Measurements from ENCODE around the gene FCHSD2. TPM values are rescaled to one million over a fixed set of nuclear protein-coding genes. Genes with fewer than 3 reads are reported as not detected.

FCHSD2 gene
- total RNA-seq, 6 experiments from 2014 or later, result 10.8 to 25.9 (median 17.8) TPM

- intact Hi-C loops (cut with DNase I), result no loop called here
- DNase-seq, result no peak
- 92% methylated on average over 4 of the region's 5 CpGs for WGBS (ENCODE audit: insufficient coverage, low coverage, low lambda C conversion rate, missing lambda C conversion rate)
- H3K27me3 ChIP-seq, result no peaks in the 10 kb centered on the region
- peaks cover 0 to 6% (median 2%) of the 10 kb centered on the region in 4 donors for H3K9me3 ChIP-seq
- TF ChIP-seq CTCF (IDR thresholded peaks at IDR 0.05) (no peak), POLR2A (IDR thresholded peaks at IDR 0.05) (no peak)
- no peak for ATAC-seq
- H3K27ac ChIP-seq, result no peak overlapping the region
- no peaks in the 10 kb centered on the region for H3K4me1 ChIP-seq
- no peak overlapping the region for H3K4me3 ChIP-seq
- H3K36me3 ChIP-seq, result no peaks in the 10 kb centered on the region
Measured at GRCh38 chr11:73024639-73025038, 117.5 kb downstream of the FCHSD2 start.

GRCh38 chr11:73019996-73020395, 122.1 kb downstream of the FCHSD2 start:
- no peak for ATAC-seq
- intact Hi-C loops (cut with DNase I), result no loop called here
- peaks cover 0 to 10% (median 0%) of the 10 kb centered on the region in 4 donors for H3K4me1 ChIP-seq
- TF ChIP-seq CTCF (IDR thresholded peaks at IDR 0.05) (no peak), POLR2A (IDR thresholded peaks at IDR 0.05) (no peak)
- no peaks in the 10 kb centered on the region for H3K36me3 ChIP-seq
- H3K27ac ChIP-seq, result no peak overlapping the region
- WGBS (ENCODE audit: insufficient coverage, low coverage, low lambda C conversion rate, missing lambda C conversion rate), result 82% methylated on average over 1 of the region's 1 CpG
- H3K27me3 ChIP-seq, result no peaks in the 10 kb centered on the region
- no peak for DNase-seq
- peaks cover 0 to 6% (median 0%) of the 10 kb centered on the region in 4 donors for H3K9me3 ChIP-seq
- H3K4me3 ChIP-seq, result no peak overlapping the region

GRCh38 chr11:73019449-73019848, 122.7 kb downstream of the FCHSD2 start:
- DNase-seq, result no peak
- Histone ChIP-seq H3K27me3 (no peaks in the 10 kb centered on the region), H3K4me3 (no peak overlapping the region), H3K36me3 (no peaks in the 10 kb centered on the region), H3K27ac (no peak overlapping the region), H3K4me1 (peaks cover 0 to 10% (median 0%) of the 10 kb centered on the region in 4 donors), H3K9me3 (peaks cover 0 to 4% (median 0%) of the 10 kb centered on the region in 4 donors)
- TF ChIP-seq CTCF (IDR thresholded peaks at IDR 0.05) (no peak), POLR2A (IDR thresholded peaks at IDR 0.05) (no peak)
- intact Hi-C loops (cut with DNase I), result no loop called here
- no peak for ATAC-seq

- Histone ChIP-seq H3K27ac (no peak overlapping the region), H3K27me3 (no peaks in the 10 kb centered on the region), H3K9me3 (no peaks in the 10 kb centered on the region), H3K4me3 (no peak overlapping the region), H3K36me3 (no peaks in the 10 kb centered on the region), H3K4me1 (peaks cover 0 to 10% (median 0%) of the 10 kb centered on the region in 4 donors)
- no peak for ATAC-seq
- DNase-seq, result no peak
- TF ChIP-seq CTCF (IDR thresholded peaks at IDR 0.05), result no peak
- TF ChIP-seq POLR2A (IDR thresholded peaks at IDR 0.05), result no peak
- intact Hi-C loops (cut with DNase I), result no loop called here
Measured at GRCh38 chr11:73018856-73019255, 123.3 kb downstream of the FCHSD2 start.
